Neural crest cell (in vitro differentiated cells): ENCODE data around the gene KCNJ4. TPM values are rescaled to one million over a fixed set of nuclear protein-coding genes. Genes with fewer than 3 reads are reported as not detected.

ENCODE experiments used
- DNase-seq: peaks from one replicate; pipeline ENCODE4 v3.0.0; 2021; ENCODE audit warnings: low read depth, mixed read lengths, low spot score
- H3K27ac Mint-ChIP-seq: one replicate; pipeline ENCODE4 v1.8.0; 2021; ENCODE audit warnings: mild to moderate bottlenecking, mixed read lengths; ENCODE audit not compliant: unreplicated experiment
- H3K27me3 Mint-ChIP-seq: 2 replicates; pipeline ENCODE4 v1.8.0; 2021; ENCODE audit warnings: low read depth, mild to moderate bottlenecking, mixed read lengths
- H3K36me3 Mint-ChIP-seq: 2 replicates; pipeline ENCODE4 v1.8.0; 2021; ENCODE audit warnings: low read depth, mild to moderate bottlenecking, mixed read lengths
- H3K4me1 Mint-ChIP-seq: 2 replicates; pipeline ENCODE4 v1.8.0; 2021; ENCODE audit warnings: mixed read lengths
- H3K4me3 Mint-ChIP-seq: one replicate; pipeline ENCODE4 v1.8.0; 2021; ENCODE audit warnings: mild to moderate bottlenecking, mixed read lengths
- H3K9me3 Mint-ChIP-seq: 2 replicates; pipeline ENCODE4 v1.8.0; 2021; ENCODE audit warnings: mixed read lengths
- total RNA-seq: library from RNA; stranded (reverse); gene quantifications from 2 replicates; pipeline ENCODE4 v1.2.1, GENCODE V29; 2021
- TF ChIP-seq, protein P1 (sequence below): fragments of 200-600 bp; sonication (generic); conservative IDR thresholded peaks from 2 replicates; pipeline ENCODE4 v1.5.0; 2021; ENCODE audit warnings: antibody characterized with exemption, mild to moderate bottlenecking

The KCNJ4 gene
- total RNA-seq, 1 donor from 2014 or later, result 4.4 TPM

DNA sequence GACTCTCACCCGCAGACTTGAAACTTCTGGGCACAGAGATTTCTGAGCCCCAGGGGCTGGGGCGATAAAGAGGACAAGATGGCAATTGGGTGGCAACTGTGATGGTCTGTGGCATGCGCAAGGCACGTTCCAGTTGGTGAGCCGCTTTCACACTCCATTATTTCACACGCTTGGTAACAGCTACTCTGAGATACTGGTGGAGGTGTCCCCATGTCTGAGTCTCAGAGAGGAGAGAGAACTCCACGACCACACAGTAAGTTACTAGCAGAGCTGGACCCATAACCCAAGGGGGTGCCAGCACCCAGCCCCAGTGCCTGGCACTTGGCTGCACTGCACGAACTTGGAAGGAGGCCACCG lies 6.0 kb upstream of the KCNJ4 start:
- H3K36me3 Mint-ChIP-seq, result no peaks in the 10 kb centered on the region
- peaks cover 44% of the 10 kb centered on the region for H3K4me1 Mint-ChIP-seq
- H3K9me3 Mint-ChIP-seq, result no peaks in the 10 kb centered on the region
- TF ChIP-seq, protein P1, sequence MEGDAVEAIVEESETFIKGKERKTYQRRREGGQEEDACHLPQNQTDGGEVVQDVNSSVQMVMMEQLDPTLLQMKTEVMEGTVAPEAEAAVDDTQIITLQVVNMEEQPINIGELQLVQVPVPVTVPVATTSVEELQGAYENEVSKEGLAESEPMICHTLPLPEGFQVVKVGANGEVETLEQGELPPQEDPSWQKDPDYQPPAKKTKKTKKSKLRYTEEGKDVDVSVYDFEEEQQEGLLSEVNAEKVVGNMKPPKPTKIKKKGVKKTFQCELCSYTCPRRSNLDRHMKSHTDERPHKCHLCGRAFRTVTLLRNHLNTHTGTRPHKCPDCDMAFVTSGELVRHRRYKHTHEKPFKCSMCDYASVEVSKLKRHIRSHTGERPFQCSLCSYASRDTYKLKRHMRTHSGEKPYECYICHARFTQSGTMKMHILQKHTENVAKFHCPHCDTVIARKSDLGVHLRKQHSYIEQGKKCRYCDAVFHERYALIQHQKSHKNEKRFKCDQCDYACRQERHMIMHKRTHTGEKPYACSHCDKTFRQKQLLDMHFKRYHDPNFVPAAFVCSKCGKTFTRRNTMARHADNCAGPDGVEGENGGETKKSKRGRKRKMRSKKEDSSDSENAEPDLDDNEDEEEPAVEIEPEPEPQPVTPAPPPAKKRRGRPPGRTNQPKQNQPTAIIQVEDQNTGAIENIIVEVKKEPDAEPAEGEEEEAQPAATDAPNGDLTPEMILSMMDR, result no peak
- no peak overlapping the region for H3K27ac Mint-ChIP-seq
- H3K27me3 Mint-ChIP-seq, result peaks cover 38% of the 10 kb centered on the region
- H3K4me3 Mint-ChIP-seq, result peak overlapping the region; percentile 39
- no peak for DNase-seq

DNA sequence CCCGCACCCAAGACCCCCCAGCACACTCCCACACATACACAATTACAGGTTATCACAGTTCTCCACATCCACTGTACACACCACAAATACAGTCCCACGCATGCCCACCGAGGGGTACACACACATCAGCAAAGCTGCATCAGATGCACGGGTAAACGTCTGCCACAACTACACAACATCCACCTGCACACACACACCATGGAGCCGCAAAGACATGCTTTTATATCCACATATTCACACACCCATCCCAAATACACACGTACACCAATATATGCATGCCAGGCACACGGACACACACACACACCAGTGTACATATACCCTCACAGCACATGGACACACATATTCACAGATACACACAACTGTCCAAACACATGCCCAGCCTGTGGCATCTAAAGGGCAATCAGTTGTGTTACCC lies 5.4 kb upstream of the KCNJ4 start:
- H3K4me1 Mint-ChIP-seq, result peaks cover 44% of the 10 kb centered on the region
- no peaks in the 10 kb centered on the region for H3K9me3 Mint-ChIP-seq
- peak overlapping the region; percentile 54 for H3K27ac Mint-ChIP-seq
- TF ChIP-seq, protein P1, result no peak
- peak overlapping the region; percentile 39 for H3K4me3 Mint-ChIP-seq
- peaks cover 38% of the 10 kb centered on the region for H3K27me3 Mint-ChIP-seq
- H3K36me3 Mint-ChIP-seq, result no peaks in the 10 kb centered on the region
- no peak for DNase-seq

DNA sequence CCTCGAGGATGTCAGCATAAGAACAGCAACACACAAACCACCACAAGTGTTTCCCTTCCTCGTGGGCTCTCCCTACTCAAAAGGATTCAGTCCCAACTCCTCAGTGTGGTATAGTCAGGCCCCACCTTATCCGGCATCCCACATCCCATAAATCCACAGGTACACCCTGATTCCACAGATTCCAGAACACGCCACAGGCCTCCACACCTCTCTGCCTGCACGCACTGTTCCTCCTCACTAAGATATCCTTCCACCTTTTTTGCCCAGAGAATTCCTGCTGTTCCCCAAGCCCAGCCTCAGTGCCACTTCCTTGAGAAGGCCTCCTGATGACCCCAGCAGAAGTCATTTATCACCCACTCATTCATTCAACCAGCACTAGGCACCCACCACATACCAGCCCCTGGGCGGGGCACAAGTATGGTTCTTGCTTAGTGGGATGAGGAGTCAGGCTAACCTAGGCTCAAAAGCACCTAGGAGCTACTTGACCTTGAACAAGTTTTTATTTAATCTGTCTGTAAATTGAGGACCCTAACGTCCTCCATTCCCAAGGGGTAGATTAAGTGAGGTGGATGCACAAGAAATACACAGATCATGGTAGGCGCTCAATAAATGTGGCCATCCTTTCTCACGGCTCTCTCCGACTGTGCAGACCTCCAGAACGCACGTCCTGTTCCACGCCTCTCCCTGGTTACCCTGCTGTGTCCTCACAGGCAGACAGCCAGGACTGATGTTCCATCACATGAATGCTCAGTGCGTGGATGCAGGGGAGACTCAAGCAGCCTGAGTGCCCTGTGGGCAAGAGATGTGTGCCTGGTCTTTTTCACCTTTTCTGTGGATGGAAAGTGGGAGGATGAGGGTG lies 2.1 kb upstream of the KCNJ4 start:
- no peaks in the 10 kb centered on the region for H3K36me3 Mint-ChIP-seq
- DNase-seq, result no peak
- H3K27ac Mint-ChIP-seq, result no peak overlapping the region
- peaks cover 62% of the 10 kb centered on the region for H3K27me3 Mint-ChIP-seq
- peaks cover 37% of the 10 kb centered on the region for H3K4me1 Mint-ChIP-seq
- no peaks in the 10 kb centered on the region for H3K9me3 Mint-ChIP-seq
- peak overlapping the region; percentile 82 for H3K4me3 Mint-ChIP-seq
- TF ChIP-seq, protein P1, result no peak

DNA sequence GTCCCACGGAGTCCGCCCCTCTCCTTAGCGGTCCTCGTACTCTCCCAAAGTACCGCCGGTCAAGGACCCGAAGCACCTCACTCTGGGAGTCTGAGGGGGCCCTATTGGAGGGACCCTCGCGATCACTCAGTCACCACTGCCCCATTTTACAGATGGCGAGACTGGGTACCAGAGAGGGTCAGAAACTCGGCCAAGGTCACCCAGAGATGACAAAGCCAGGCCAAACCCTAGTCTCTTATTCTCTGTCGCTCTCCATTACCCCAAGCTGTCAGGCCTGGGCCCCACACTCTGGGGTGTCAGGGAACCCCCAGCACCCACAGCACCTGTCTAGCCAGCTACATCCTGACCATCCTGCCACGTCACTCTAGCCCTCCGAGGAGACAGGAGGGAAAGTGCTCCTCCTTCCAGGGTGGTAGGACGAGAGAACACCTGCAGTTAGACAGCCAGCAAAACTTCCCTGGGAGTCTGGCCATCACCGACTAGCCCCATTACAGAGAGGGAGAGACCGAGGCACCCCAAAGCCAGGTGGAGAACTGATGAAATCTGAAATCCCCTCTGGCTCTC lies 1.4 kb upstream of the KCNJ4 start:
- peak overlapping the region; percentile 82 for H3K4me3 Mint-ChIP-seq
- no peaks in the 10 kb centered on the region for H3K9me3 Mint-ChIP-seq
- H3K27ac Mint-ChIP-seq, result no peak overlapping the region
- H3K27me3 Mint-ChIP-seq, result peaks cover 64% of the 10 kb centered on the region
- no peak for DNase-seq
- peaks cover 30% of the 10 kb centered on the region for H3K4me1 Mint-ChIP-seq
- TF ChIP-seq, protein P1, result no peak
- H3K36me3 Mint-ChIP-seq, result no peaks in the 10 kb centered on the region

DNA sequence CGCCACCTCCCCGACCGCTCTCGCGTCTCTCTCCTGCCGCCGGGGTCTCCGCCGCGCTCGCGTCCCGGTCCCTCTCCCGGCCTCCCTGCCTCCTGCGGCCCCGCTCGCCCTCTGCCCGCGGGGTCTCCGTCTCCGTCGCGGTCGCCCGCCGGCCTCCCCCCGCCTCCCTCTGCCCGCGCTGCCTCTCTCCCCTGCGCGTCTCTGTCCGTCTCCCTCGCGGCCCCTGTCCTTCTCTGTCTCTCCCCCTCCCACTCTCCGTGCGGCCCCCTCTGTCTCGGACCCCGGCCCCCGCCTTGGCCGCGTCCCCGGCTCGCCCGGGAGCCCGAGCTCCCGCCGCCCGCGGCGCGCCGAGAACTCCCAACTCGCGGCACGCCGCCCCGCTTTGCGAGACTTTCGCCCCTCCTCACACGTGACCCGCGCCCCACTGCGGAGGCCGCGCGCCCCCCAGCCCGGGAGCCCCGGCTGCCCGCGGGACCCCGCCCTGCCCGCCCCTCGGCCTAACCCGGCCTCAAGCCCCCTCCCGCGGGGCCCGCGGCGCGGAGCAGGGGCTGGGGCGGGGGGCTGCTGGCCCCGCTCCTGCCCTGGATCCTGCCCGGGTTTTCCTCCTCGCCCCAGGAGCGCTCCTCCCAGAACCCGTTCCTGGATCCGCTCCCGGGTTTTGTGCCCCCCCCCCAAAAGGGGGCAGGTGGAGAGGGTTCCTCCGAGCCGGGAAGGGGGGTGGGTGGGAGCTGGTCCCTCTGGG lies 702 bp upstream of the KCNJ4 start:
- H3K27ac Mint-ChIP-seq, result no peak overlapping the region
- H3K9me3 Mint-ChIP-seq, result no peaks in the 10 kb centered on the region
- H3K36me3 Mint-ChIP-seq, result no peaks in the 10 kb centered on the region
- DNase-seq, result peak; percentile 58
- H3K4me1 Mint-ChIP-seq, result peaks cover 26% of the 10 kb centered on the region
- peak overlapping the region; percentile 82 for H3K4me3 Mint-ChIP-seq
- TF ChIP-seq, protein P1, result no peak
- peaks cover 65% of the 10 kb centered on the region for H3K27me3 Mint-ChIP-seq
